Type B pancreatic cell (in vitro differentiated cells): Measurements from ENCODE around the gene RNF157. TPM values are rescaled to one million over a fixed set of nuclear protein-coding genes. Genes with fewer than 3 reads are reported as not detected.

Source experiments
- DNase-seq: peaks from one replicate; pipeline ENCODE4 v3.0.0; 2021; ENCODE audit warnings: mixed read lengths; ENCODE audit not compliant: unreplicated experiment; ENCODE audit errors: extremely low spot score
- H3K27ac Mint-ChIP-seq: 2 replicates; pipeline ENCODE4 v1.8.0; 2021; ENCODE audit warnings: mild to moderate bottlenecking, mixed read lengths
- H3K27me3 Mint-ChIP-seq: 2 replicates; pipeline ENCODE4 v1.8.0; 2021; ENCODE audit warnings: mixed read lengths
- H3K36me3 Mint-ChIP-seq: 2 replicates; pipeline ENCODE4 v1.8.0; 2021; ENCODE audit warnings: mixed read lengths
- H3K4me1 Mint-ChIP-seq: one replicate; pipeline ENCODE4 v1.8.0; 2021; ENCODE audit warnings: mixed read lengths; ENCODE audit not compliant: unreplicated experiment
- H3K4me3 Mint-ChIP-seq: 2 replicates; pipeline ENCODE4 v1.8.0; 2021; ENCODE audit warnings: mild to moderate bottlenecking, mixed read lengths
- H3K9me3 Mint-ChIP-seq: 2 replicates; pipeline ENCODE4 v1.8.0; 2021; ENCODE audit warnings: mixed read lengths
- total RNA-seq: library from RNA; stranded (reverse); gene quantifications from 2 replicates; pipeline ENCODE4 v1.2.1, GENCODE V29; 2021; ENCODE audit warnings: low replicate concordance
- TF ChIP-seq, protein P1 (sequence below): fragments of 200-600 bp; sonication (generic); conservative IDR thresholded peaks from 2 replicates; pipeline ENCODE4 v1.5.0; 2021; ENCODE audit warnings: antibody characterized with exemption, mild to moderate bottlenecking

The RNF157 gene
- total RNA-seq, 1 donor from 2014 or later: 27.0 TPM

DNA sequence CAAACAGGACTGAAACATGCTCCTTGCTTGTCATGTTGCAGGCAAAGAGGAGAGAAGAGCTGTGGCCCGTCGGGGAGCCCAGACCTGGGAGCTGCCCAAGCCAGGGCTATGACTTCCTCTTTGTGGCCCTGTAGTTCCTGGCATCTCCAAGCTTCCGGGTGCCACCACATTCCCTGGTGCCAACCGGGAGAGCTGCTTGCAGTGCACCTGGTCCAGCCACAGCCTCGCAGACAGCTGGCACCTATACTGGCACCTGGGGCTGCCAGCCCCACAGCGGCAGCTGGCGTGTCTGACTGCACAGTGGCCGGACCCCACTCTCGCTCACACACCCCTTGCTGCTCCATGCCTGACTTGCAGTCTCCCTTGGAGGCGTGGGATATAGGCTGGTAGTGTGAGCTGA is 62.2 kb downstream of the RNF157 start:
- Mint-ChIP-seq H3K36me3 (no peaks in the 10 kb centered on the region), H3K9me3 (no peaks in the 10 kb centered on the region), H3K27me3 (no peaks in the 10 kb centered on the region), H3K27ac (no peak overlapping the region), H3K4me3 (no peak overlapping the region), H3K4me1 (peaks cover 28% of the 10 kb centered on the region)
- no peak for DNase-seq
- TF ChIP-seq, protein P1, sequence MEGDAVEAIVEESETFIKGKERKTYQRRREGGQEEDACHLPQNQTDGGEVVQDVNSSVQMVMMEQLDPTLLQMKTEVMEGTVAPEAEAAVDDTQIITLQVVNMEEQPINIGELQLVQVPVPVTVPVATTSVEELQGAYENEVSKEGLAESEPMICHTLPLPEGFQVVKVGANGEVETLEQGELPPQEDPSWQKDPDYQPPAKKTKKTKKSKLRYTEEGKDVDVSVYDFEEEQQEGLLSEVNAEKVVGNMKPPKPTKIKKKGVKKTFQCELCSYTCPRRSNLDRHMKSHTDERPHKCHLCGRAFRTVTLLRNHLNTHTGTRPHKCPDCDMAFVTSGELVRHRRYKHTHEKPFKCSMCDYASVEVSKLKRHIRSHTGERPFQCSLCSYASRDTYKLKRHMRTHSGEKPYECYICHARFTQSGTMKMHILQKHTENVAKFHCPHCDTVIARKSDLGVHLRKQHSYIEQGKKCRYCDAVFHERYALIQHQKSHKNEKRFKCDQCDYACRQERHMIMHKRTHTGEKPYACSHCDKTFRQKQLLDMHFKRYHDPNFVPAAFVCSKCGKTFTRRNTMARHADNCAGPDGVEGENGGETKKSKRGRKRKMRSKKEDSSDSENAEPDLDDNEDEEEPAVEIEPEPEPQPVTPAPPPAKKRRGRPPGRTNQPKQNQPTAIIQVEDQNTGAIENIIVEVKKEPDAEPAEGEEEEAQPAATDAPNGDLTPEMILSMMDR: no peak

DNA sequence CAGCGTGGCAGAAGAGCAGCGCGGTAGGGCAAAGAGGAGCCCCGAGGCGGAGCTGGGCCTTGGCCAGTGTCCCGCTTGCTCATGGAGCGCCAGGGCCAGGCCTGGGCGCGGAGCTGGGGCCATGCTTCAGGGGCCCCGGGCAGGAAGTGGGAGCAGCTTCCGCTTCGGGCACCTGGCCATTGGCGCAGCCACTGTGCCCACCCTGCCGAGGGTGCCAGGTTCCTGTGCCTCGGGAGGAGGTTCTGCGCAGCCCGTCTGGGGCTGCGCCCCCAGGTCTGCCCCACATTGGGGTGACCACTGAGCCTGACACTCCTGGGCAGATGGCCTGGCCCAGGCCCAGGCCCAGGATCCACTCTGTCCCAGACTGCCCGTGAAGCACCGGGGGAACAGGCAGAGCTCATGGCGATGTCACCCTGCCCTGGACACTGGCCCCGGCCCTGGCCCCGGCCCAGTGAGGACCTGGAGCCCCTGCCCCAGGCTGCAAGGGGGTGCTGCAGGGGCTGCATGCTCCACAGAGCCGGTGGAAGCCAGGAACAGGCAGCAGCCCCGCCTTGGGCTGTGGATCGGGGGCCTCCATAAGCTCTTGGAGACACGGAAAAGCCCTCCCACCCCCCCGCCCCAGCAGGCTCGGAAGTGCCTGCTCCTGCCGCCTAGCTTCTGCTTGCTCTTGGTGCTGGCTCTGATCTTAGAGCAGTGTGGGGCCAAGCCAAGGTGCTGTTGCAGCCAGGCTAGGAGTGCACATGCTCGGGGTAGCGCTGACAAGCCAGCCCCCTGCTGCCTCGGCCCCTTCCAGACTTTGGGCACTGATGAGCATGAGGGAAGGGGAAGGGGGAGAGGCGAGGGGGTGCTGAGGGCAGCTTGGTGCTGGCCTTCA is 63.4 kb downstream of the RNF157 start:
- Mint-ChIP-seq H3K36me3 (no peaks in the 10 kb centered on the region), H3K4me3 (no peak overlapping the region), H3K27ac (no peak overlapping the region), H3K4me1 (peaks cover 23% of the 10 kb centered on the region), H3K9me3 (no peaks in the 10 kb centered on the region), H3K27me3 (no peaks in the 10 kb centered on the region)
- no peak for DNase-seq
- TF ChIP-seq, protein P1: no peak

DNA sequence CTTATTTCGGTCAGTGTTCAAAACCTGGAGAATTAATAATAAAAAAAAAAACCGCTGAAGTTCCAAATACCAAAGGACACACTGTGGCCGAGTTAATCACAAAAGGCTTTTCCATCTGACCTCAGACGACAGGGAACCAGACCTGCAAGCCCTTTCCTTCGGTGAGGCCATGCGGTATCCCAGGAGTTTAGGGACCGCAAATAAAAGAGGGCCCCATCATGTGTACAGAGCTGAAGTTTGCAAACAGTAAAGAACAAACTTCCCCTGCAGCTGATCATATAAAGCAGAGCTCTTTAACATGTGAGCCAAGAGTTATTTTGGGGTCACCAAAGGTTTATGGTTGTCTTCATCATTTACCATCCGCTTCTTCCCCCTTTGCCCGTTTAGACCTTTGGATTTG is 66.3 kb downstream of the RNF157 start:
- H3K4me3 Mint-ChIP-seq: no peak overlapping the region

DNA sequence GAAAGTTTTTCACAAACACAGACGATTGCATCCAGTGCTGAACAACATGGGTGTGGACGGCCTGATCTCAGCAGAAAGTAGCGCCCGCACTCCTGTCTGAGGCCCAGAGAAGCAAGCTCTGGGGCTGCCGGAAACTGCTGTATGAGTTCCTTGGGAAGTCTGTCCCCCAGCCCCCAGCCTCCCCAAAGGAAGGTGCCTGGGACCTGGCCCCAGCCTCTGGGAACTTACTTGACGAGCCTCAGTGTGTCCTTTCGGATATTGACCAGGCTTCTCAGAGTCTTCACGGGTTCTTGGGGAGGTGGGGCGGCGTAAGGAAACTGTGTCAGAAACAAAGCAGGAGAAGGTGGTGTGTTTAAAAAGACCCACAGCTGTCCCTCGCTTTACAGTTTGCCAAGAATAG is 66.8 kb downstream of the RNF157 start:
- H3K36me3 Mint-ChIP-seq: no peaks in the 10 kb centered on the region
- no peak overlapping the region for H3K4me3 Mint-ChIP-seq
- H3K9me3 Mint-ChIP-seq: no peaks in the 10 kb centered on the region
- H3K27ac Mint-ChIP-seq: no peak overlapping the region
- TF ChIP-seq, protein P1: no peak
- H3K27me3 Mint-ChIP-seq: no peaks in the 10 kb centered on the region
- DNase-seq: no peak
- H3K4me1 Mint-ChIP-seq: peaks cover 18% of the 10 kb centered on the region

More for the DNA sequence above, 66.3 kb downstream of the RNF157 start:
- Mint-ChIP-seq H3K27me3 (no peaks in the 10 kb centered on the region), H3K9me3 (no peaks in the 10 kb centered on the region), H3K27ac (no peak overlapping the region), H3K36me3 (no peaks in the 10 kb centered on the region), H3K4me1 (peaks cover 18% of the 10 kb centered on the region)
- no peak for DNase-seq
- TF ChIP-seq, protein P1: no peak

DNA sequence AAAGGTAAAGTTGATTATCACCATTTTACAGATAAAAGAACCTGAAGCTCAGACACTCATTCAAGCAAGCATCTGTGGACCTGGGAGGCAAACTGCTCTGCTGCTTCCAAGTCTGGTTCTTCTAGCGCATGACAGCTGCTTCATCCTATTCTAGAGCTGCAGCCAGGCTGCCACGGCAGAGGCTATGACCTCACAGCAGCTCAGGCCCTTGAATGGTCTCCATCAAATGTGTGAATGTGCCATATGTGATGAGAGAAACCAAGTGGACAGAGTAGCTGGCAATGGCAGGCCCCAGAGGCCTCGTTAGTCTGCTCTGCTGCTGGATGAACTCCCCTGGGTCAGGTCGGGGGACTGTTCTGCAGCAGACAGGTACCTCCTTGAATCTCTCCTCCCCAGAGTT is 68.6 kb downstream of the RNF157 start:
- Mint-ChIP-seq H3K4me3 (no peak overlapping the region), H3K27me3 (no peaks in the 10 kb centered on the region), H3K27ac (no peak overlapping the region), H3K4me1 (peaks cover 18% of the 10 kb centered on the region), H3K9me3 (no peaks in the 10 kb centered on the region), H3K36me3 (no peaks in the 10 kb centered on the region)
- TF ChIP-seq, protein P1: no peak
- no peak for DNase-seq
